Caco-2 (cell line): ENCODE data around the gene MIA. TPM values are rescaled to one million over a fixed set of nuclear protein-coding genes. Genes with fewer than 3 reads are reported as not detected.
A peak's percentile ranks its signal among the peaks of the same experiment; 100 is the strongest.

Experiments used
- BruUV-seq: library from RNA; stranded (reverse); fragments of 400-500 nt; replicated peaks from 2 replicates; lab custom pipeline; 2021; lab: Mats Ljungman, UMichigan
- CTCF ChIA-PET: fragments of 300-600 bp; sonication (Branson Sonifier 250); formaldehyde crosslinking; loops from one replicate; lab custom pipeline; 2022; ENCODE audit warnings: antibody characterized with exemption; lab: Charles Lee
- POLR2A ChIA-PET: fragments of 300-600 bp; sonication (Branson Sonifier 250); formaldehyde crosslinking; loops from one replicate; lab custom pipeline; 2022; ENCODE audit warnings: antibody characterized with exemption; lab: Charles Lee
- DNase-seq, 2 experiments: peaks; one replicate each; pipeline versions ENCODE4 v3.0.0 to v3.0.0-alpha.2; 2020 to 2022
- H3K27me3 ChIP-seq: replicated peaks from 2 replicates; pipeline ENCODE4 v1.6.0; 2011; ENCODE audit warnings: low read length; ENCODE audit not compliant: control insufficient read depth, insufficient read depth
- H3K36me3 ChIP-seq: 2 replicates; pipeline ENCODE4 v1.5.1; 2011; ENCODE audit warnings: low read length; ENCODE audit not compliant: control insufficient read depth, insufficient read depth
- H3K4me1 ChIP-seq: fragments of 250-450 bp; sonication (Bioruptor Pico); 2 replicates; pipeline ENCODE4 v1.5.1; 2020; ENCODE audit warnings: mild to moderate bottlenecking
- H3K4me3 ChIP-seq: 2 replicates; pipeline ENCODE4 v1.5.1; 2011; ENCODE audit warnings: low read depth, mild to moderate bottlenecking, control low read depth, low read length
- H3K9me3 ChIP-seq: fragments of 250-450 bp; sonication (Bioruptor Pico); 2 replicates; pipeline ENCODE4 v1.5.1; 2020; ENCODE audit warnings: mild to moderate bottlenecking, moderate library complexity
- H3K27ac Mint-ChIP-seq: one replicate; pipeline ENCODE4 v1.8.0; 2022; ENCODE audit warnings: mixed read lengths; ENCODE audit not compliant: unreplicated experiment
- H3K27me3 Mint-ChIP-seq: one replicate; pipeline ENCODE4 v1.8.0; 2022; ENCODE audit warnings: mixed read lengths; ENCODE audit not compliant: insufficient read depth, unreplicated experiment
- H3K36me3 Mint-ChIP-seq: one replicate; pipeline ENCODE4 v1.8.0; 2022; ENCODE audit warnings: mild to moderate bottlenecking, mixed read lengths; ENCODE audit not compliant: insufficient read depth, unreplicated experiment
- H3K4me1 Mint-ChIP-seq: one replicate; pipeline ENCODE4 v1.8.0; 2022; ENCODE audit warnings: low read depth, mixed read lengths; ENCODE audit not compliant: unreplicated experiment
- H3K4me3 Mint-ChIP-seq: one replicate; pipeline ENCODE4 v1.8.0; 2022; ENCODE audit warnings: mild to moderate bottlenecking, moderate library complexity, mixed read lengths; ENCODE audit not compliant: unreplicated experiment
- H3K9me3 Mint-ChIP-seq: one replicate; pipeline ENCODE4 v1.8.0; 2022; ENCODE audit warnings: mixed read lengths; ENCODE audit not compliant: unreplicated experiment
- CTCF ChIP-seq, 2 experiments: fragments of 200-600 bp in 1 of 2; IDR thresholded peaks; 1 replicate in 1 of 2; 2 replicates in 1 of 2; pipeline versions ENCODE4 v1.5.1 to v1.8.0; 2011 to 2022; ENCODE audit warnings: antibody characterized with exemption in 1 of 2, control low read depth in 1 of 2, inconsistent platforms in 1 of 2, low read depth in 1 of 2, low read length in 1 of 2, mild to moderate bottlenecking in 1 of 2, moderate library complexity in 1 of 2; ENCODE audit not compliant: insufficient read depth in 1 of 2, severe bottlenecking in 1 of 2, unreplicated experiment in 1 of 2
- intact Hi-C: fragments of 100-400 bp; cut with micrococcal nuclease; formaldehyde crosslinking; loops from one replicate; pipeline ENCODE4 v1.10.0; 2022; ENCODE audit not compliant: unreplicated experiment
- total RNA-seq: library from RNA; stranded (reverse); gene quantifications from 2 replicates; pipeline ENCODE4 v1.2.3, GENCODE V29; 2022

The MIA gene
- total RNA-seq, 1 experiment from 2014 or later: 1.1 TPM

GRCh38 chr19:40807147-40808020, 32.1 kb downstream of the MIA start:
- no TSS peak for BruUV-seq
- peak; percentile 87 to 88 for DNase-seq
- Histone ChIP-seq H3K36me3 (peaks cover 19% of the 10 kb centered on the region), H3K9me3 (no peaks in the 10 kb centered on the region), H3K27me3 (no peaks in the 10 kb centered on the region), H3K4me1 (peaks cover 17% of the 10 kb centered on the region), H3K4me3 (no peak overlapping the region)
- Mint-ChIP-seq H3K27ac (peak overlapping the region; percentile 87), H3K4me3 (no peak overlapping the region), H3K27me3 (no peaks in the 10 kb centered on the region), H3K36me3 (peaks cover 99% of the 10 kb centered on the region), H3K9me3 (no peaks in the 10 kb centered on the region), H3K4me1 (peaks cover 43% of the 10 kb centered on the region)
- intact Hi-C loops: loop anchor here (2.0 to 5.0 kb wide), 2 partner anchors 31 to 100 kb away; no protein-coding TSS in a partner anchor
- POLR2A ChIA-PET: interaction anchor here (0.8 kb wide), 1 partner anchor 30 kb away, joined by 6 read pairs; no protein-coding TSS in a partner anchor
- CTCF ChIA-PET: interaction anchor here (0.8 to 2.1 kb wide), 7 partner anchors 9 to 143 kb away, joined by 3 to 8 read pairs (median 4); partner anchors contain the start of genes ACTMAP, EGLN2 and SNRPA
- TF ChIP-seq CTCF (IDR thresholded peaks at IDR 0.05; ENCODE audit: insufficient read depth in 1 of 2, low read depth in 1 of 2, low read length in 1 of 2, severe bottlenecking in 1 of 2, unreplicated experiment in 1 of 2): peak; percentile 65 to 81

DNA sequence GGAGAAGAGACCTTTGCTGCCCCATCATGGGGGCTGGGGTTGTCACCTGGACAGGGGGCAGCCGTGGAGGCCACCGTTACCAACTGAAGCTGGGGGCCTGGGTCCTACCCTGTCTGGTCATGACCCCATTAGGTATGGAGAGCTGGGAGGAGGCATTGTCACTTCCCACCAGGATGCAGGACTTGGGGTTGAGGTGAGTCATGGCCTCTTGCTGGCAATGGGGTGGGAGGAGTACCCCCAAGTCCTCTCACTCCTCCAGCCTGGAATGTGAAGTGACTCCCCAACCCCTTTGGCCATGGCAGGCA, 32.7 kb downstream of the MIA start:
- H3K4me1 Mint-ChIP-seq: peaks cover 46% of the 10 kb centered on the region
- BruUV-seq: no TSS peak
- Histone ChIP-seq H3K4me1 (peaks cover 17% of the 10 kb centered on the region), H3K4me3 (no peak overlapping the region), H3K9me3 (no peaks in the 10 kb centered on the region), H3K27me3 (no peaks in the 10 kb centered on the region), H3K36me3 (peaks cover 17% of the 10 kb centered on the region)
- DNase-seq: no peak
- ChIA-PET POLR2A (interaction anchor here (0.5 to 0.8 kb wide), 2 partner anchors 9 to 31 kb away, joined by 3 to 6 read pairs; partner anchors contain the start of gene EGLN2), CTCF (interaction anchor here (0.8 to 2.1 kb wide), 4 partner anchors 10 to 143 kb away, joined by 3 to 7 read pairs (median 5); partner anchors contain the start of gene EGLN2)
- intact Hi-C loops: loop anchor here (5.0 kb wide), 1 partner anchor 99 kb away; no protein-coding TSS in a partner anchor
- H3K4me3 Mint-ChIP-seq: no peak overlapping the region
- no peaks in the 10 kb centered on the region for H3K9me3 Mint-ChIP-seq
- H3K27ac Mint-ChIP-seq: peak overlapping the region; percentile 36
- H3K27me3 Mint-ChIP-seq: no peaks in the 10 kb centered on the region
- H3K36me3 Mint-ChIP-seq: peaks cover 99% of the 10 kb centered on the region
- TF ChIP-seq CTCF (IDR thresholded peaks at IDR 0.05; ENCODE audit: insufficient read depth in 1 of 2, low read depth in 1 of 2, low read length in 1 of 2, severe bottlenecking in 1 of 2, unreplicated experiment in 1 of 2): no peak

GRCh38 chr19:40808497-40808896, 33.2 kb downstream of the MIA start:
- CTCF ChIA-PET: interaction anchor here (0.8 to 2.1 kb wide), 2 partner anchors 30 to 144 kb away, joined by 3 to 7 read pairs; no protein-coding TSS in a partner anchor
- intact Hi-C loops: loop anchor here (5.0 kb wide), 1 partner anchor 99 kb away; no protein-coding TSS in a partner anchor
- Mint-ChIP-seq H3K4me3 (peak overlapping the region; percentile 39), H3K27me3 (no peaks in the 10 kb centered on the region), H3K9me3 (no peaks in the 10 kb centered on the region), H3K27ac (peak overlapping the region; percentile 36), H3K36me3 (peaks cover 97% of the 10 kb centered on the region), H3K4me1 (peaks cover 48% of the 10 kb centered on the region)
- no peak for TF ChIP-seq CTCF (IDR thresholded peaks at IDR 0.05; ENCODE audit: insufficient read depth in 1 of 2, low read depth in 1 of 2, low read length in 1 of 2, severe bottlenecking in 1 of 2, unreplicated experiment in 1 of 2)
- POLR2A ChIA-PET: interaction anchor here (0.5 to 0.8 kb wide), 2 partner anchors 10 to 31 kb away, joined by 3 to 6 read pairs; partner anchors contain the start of gene EGLN2
- no peak for DNase-seq
- Histone ChIP-seq H3K4me3 (no peak overlapping the region), H3K36me3 (peaks cover 17% of the 10 kb centered on the region), H3K4me1 (peaks cover 17% of the 10 kb centered on the region), H3K9me3 (no peaks in the 10 kb centered on the region), H3K27me3 (no peaks in the 10 kb centered on the region)
- no TSS peak for BruUV-seq
